Upper lobe of right lung (tissue), 1 donor: ENCODE data around the gene GGT5. TPM values are rescaled to one million over a fixed set of nuclear protein-coding genes. Genes with fewer than 3 reads are reported as not detected.

ENCODE experiments used
- ATAC-seq: fragments of 200-7000 bp; cut with Tn5 transposase; one replicate; pipeline ENCODE4 v1.9.1; 2020; ENCODE audit warnings: mild to moderate bottlenecking, moderate library complexity
- DNase-seq: peaks from one replicate; pipeline ENCODE4 v3.0.0-alpha.2; 2020
- H3K27ac ChIP-seq: fragments of 200-600 bp; one replicate; pipeline ENCODE4 v1.8.0; 2022
- H3K27me3 ChIP-seq: fragments of 200-600 bp; one replicate; pipeline ENCODE4 v1.8.0; 2022; ENCODE audit warnings: mild to moderate bottlenecking
- H3K36me3 ChIP-seq: fragments of 200-600 bp; one replicate; pipeline ENCODE4 v1.8.0; 2022
- H3K4me1 ChIP-seq: fragments of 200-600 bp; one replicate; pipeline ENCODE4 v1.8.0; 2022
- H3K4me3 ChIP-seq: fragments of 200-600 bp; one replicate; pipeline ENCODE4 v1.8.0; 2022; ENCODE audit warnings: mild to moderate bottlenecking
- H3K9me3 ChIP-seq: fragments of 200-600 bp; one replicate; pipeline ENCODE4 v1.8.0; 2022
- intact Hi-C: fragments of 100-400 bp; cut with DNase I; formaldehyde crosslinking; loops from one replicate; pipeline ENCODE4 v1.11.0; 2022
- total RNA-seq: library from RNA; stranded (reverse); fragmentation: NEBNext Ultra II Directional; extraction: Animal tissue kit (Norgen Biotek cat#: 25700); gene quantifications from one replicate; pipeline ENCODE4 v1.2.1, GENCODE V29; 2021
- TF ChIP-seq, protein P1 (sequence below): fragments of 200-600 bp; IDR thresholded peaks from one replicate; pipeline ENCODE4 v1.8.0; 2022; ENCODE audit warnings: antibody characterized with exemption
- donor health status: DM: no; HTN: yes; CAD: no; lungs with severe emphysema.

GGT5 gene
- total RNA-seq, 1 donor from 2014 or later: 66.5 TPM

DNA sequence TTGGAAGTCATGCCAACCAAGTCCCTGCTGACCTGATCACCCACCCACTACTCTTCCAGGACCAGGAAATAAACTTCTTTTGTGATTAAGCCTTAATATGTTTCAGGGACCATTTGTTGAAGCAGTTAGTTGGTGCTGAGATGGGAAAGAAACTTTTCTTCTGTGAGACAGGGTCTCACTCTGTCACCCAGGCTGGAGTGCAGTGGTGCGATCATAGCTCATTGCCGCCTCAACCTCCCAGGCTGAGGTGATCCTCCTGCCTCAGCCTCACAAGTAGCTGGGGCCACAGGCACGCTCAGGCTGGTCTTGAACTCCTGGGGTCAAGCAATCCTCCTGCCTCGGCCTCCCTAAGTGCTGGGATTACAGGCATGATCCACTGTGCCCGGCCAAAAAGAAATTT, 53.0 kb downstream of the GGT5 start:
- DNase-seq (no peak), ATAC-seq (no peak)
- intact Hi-C loops: loop anchor here (10.0 kb wide), 1 partner anchor 53 kb away; the partner anchor contains the start of gene GGT5
- Histone ChIP-seq H3K36me3 (no peaks in the 10 kb centered on the region), H3K4me3 (no peak overlapping the region), H3K27ac (no peak overlapping the region), H3K27me3 (no peaks in the 10 kb centered on the region), H3K9me3 (no peaks in the 10 kb centered on the region), H3K4me1 (peaks cover 16% of the 10 kb centered on the region)
- TF ChIP-seq, protein P1, sequence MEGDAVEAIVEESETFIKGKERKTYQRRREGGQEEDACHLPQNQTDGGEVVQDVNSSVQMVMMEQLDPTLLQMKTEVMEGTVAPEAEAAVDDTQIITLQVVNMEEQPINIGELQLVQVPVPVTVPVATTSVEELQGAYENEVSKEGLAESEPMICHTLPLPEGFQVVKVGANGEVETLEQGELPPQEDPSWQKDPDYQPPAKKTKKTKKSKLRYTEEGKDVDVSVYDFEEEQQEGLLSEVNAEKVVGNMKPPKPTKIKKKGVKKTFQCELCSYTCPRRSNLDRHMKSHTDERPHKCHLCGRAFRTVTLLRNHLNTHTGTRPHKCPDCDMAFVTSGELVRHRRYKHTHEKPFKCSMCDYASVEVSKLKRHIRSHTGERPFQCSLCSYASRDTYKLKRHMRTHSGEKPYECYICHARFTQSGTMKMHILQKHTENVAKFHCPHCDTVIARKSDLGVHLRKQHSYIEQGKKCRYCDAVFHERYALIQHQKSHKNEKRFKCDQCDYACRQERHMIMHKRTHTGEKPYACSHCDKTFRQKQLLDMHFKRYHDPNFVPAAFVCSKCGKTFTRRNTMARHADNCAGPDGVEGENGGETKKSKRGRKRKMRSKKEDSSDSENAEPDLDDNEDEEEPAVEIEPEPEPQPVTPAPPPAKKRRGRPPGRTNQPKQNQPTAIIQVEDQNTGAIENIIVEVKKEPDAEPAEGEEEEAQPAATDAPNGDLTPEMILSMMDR: no peak

DNA sequence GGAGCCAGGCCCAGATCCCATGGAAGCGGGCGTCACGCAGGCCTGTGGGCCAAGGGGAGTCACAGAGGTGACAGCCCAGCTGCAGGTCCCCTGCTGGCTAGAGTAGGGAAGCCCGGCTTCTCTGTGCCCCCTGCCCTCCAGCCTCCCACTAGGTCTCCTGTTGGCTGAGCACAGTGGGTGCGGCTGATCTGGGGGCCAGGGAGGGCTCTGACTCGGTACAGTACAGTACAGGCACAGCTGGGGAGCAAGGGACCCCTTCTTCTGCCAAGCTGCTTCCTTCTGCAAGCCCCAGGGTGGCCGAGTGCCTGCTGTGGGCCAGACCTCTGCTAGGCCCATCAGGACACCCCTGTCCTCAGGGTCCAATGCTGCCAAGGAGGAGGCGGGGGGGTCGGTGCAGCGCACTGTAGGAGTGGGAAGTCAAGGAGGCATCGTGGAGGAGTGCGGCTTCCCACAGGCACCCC, 53.5 kb downstream of the GGT5 start:
- Histone ChIP-seq H3K4me3 (no peak overlapping the region), H3K27ac (no peak overlapping the region), H3K36me3 (no peaks in the 10 kb centered on the region), H3K27me3 (no peaks in the 10 kb centered on the region), H3K9me3 (no peaks in the 10 kb centered on the region), H3K4me1 (peaks cover 16% of the 10 kb centered on the region)
- peak; percentile 63 for DNase-seq
- intact Hi-C loops: loop anchor here (10.0 kb wide), 1 partner anchor 53 kb away; the partner anchor contains the start of gene GGT5
- TF ChIP-seq, protein P1: no peak
- ATAC-seq: no peak

DNA sequence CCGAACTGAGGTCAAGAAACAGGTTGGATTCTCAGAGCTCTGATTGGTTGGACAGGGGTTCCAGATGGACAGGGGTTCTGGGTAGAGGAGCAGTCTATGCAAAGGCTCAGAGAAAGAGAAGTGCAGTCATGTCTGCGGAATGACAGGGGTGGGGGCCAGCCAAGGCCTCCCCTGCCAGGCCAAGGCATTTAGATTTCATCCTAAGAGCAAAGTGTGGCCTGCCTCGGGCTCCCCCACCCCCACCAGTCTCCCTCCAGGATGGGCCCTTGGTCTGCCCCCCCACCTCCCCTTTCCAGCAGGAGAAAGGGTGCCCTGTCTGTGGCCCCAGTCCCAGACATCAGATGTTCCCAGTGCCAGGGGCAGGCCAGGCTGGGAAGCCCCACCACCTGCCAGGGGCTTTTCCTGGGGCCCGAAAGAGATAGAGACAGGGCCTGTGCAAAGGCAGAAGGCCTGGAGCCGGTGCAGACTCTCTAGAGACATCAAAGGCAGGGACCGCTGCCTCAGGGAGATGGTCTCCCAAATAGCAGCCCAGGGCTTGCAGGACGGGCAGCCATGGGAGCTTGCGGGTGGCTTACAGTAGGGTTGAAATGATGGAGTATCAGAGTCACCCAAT, 54.2 kb downstream of the GGT5 start:
- no peaks in the 10 kb centered on the region for H3K36me3 ChIP-seq
- peak; percentile 56 for DNase-seq
- TF ChIP-seq, protein P1: no peak
- ATAC-seq: no peak
- no peaks in the 10 kb centered on the region for H3K27me3 ChIP-seq
- peak overlapping the region; percentile 17 for H3K27ac ChIP-seq
- H3K4me3 ChIP-seq: no peak overlapping the region
- H3K9me3 ChIP-seq: no peaks in the 10 kb centered on the region
- peaks cover 16% of the 10 kb centered on the region for H3K4me1 ChIP-seq
- intact Hi-C loops: loop anchor here (10.0 kb wide), 1 partner anchor 54 kb away; the partner anchor contains the start of gene GGT5

DNA sequence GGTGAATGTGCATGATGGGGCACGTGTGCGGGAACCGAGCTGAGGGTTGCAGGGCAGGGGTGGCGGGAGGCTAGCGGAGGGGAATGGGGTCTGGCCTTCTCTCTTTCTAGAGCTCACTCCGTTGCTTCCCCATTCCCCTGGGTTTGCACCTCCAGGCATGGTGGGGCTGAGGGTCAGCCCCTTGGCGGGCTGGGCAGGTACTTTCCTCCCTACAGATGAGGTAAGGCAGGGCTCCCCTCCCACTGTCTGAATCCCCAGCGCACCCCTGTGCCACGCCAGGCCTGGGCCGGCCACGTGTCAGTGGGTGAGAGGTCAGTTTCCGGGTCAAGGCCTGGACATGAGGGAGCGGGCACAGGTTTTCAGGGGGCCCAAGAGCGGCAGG, 54.7 kb downstream of the GGT5 start:
- peak overlapping the region; percentile 17 for H3K27ac ChIP-seq
- ATAC-seq: no peak

DNA sequence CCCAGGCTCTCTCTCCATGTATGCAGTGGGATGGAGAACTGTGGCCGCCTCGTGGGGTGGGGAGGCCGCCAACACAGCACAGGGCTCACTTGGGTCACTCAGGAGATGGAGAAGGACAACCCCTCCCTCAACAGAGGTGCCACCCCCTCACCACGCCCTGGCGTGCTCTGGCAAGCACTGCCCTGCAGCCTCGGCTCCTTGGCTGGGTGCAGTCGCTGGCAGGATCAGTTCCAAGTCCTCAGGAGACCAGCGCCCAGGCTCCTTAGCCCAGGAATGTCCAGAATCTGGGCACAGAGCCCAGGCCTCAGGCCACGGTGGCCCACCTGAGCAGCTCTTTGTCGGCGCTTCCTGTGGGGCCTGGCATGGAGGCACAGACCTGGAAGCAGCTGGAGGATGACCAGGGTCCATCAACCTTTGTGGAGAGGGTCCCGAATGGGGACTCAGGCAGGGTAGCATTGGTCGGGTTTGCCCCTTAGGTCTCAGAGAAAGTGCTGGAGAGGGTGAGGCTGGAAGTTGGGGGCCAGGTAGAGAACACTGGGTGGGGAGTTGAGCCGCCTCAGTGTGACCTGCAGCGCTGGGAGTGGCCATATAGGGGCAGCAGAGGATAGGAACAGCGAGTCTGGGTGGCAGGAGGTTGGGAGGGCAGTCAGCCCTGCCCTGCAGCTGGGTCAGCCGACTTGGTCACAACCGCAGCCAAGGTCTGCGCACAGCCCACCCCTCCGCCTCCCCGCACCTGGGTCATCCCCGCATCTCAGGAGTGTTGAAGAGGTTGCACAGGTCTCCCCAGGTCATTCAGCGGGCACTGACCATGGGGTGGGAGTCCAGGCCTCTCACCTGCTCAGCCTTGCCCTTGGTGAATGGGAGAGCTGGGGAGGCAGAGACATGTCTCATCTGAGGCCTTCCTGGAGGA, 55.4 kb downstream of the GGT5 start:
- Histone ChIP-seq H3K27me3 (no peaks in the 10 kb centered on the region), H3K9me3 (no peaks in the 10 kb centered on the region), H3K27ac (peak overlapping the region; percentile 51), H3K36me3 (no peaks in the 10 kb centered on the region), H3K4me3 (no peak overlapping the region), H3K4me1 (peaks cover 16% of the 10 kb centered on the region)
- ATAC-seq (peak; percentile 92), DNase-seq (peak; percentile 93)
- TF ChIP-seq, protein P1: peak; percentile 87
- intact Hi-C loops: loop anchor here (10.0 kb wide), 1 partner anchor 55 kb away; the partner anchor contains the start of gene GGT5

More for the DNA sequence above, 54.7 kb downstream of the GGT5 start:
- Histone ChIP-seq H3K27me3 (no peaks in the 10 kb centered on the region), H3K4me1 (peaks cover 16% of the 10 kb centered on the region), H3K36me3 (no peaks in the 10 kb centered on the region), H3K9me3 (no peaks in the 10 kb centered on the region), H3K4me3 (no peak overlapping the region)
- intact Hi-C loops: loop anchor here (10.0 kb wide), 1 partner anchor 55 kb away; the partner anchor contains the start of gene GGT5
- TF ChIP-seq, protein P1: no peak
- DNase-seq: no peak
